Measurements from ENCODE around the gene WWOX. TPM values are rescaled to one million over a fixed set of nuclear protein-coding genes. Genes with fewer than 3 reads are reported as not detected.
A peak's percentile ranks its signal among the peaks of the same experiment; 100 is the strongest.

Gene WWOX
- total RNA-seq, 1 donor from 2014 or later = 28.2 TPM

GRCh38 chr16:78624366-78624765, 524.9 kb downstream of the WWOX start:
- Mint-ChIP-seq H3K27ac (ENCODE audit: unreplicated experiment) (no peak overlapping the region), H3K27me3 (ENCODE audit: unreplicated experiment) (no peaks in the 10 kb centered on the region), H3K9me3 (ENCODE audit: unreplicated experiment) (peaks cover 4% of the 10 kb centered on the region), H3K36me3 (ENCODE audit: unreplicated experiment) (no peaks in the 10 kb centered on the region), H3K4me3 (ENCODE audit: unreplicated experiment) (no peak overlapping the region), H3K4me1 (ENCODE audit: unreplicated experiment) (peaks cover 29% of the 10 kb centered on the region)
- DNase-seq (ENCODE audit: extremely low spot score, unreplicated experiment) = no peak
- TF ChIP-seq, protein P1, sequence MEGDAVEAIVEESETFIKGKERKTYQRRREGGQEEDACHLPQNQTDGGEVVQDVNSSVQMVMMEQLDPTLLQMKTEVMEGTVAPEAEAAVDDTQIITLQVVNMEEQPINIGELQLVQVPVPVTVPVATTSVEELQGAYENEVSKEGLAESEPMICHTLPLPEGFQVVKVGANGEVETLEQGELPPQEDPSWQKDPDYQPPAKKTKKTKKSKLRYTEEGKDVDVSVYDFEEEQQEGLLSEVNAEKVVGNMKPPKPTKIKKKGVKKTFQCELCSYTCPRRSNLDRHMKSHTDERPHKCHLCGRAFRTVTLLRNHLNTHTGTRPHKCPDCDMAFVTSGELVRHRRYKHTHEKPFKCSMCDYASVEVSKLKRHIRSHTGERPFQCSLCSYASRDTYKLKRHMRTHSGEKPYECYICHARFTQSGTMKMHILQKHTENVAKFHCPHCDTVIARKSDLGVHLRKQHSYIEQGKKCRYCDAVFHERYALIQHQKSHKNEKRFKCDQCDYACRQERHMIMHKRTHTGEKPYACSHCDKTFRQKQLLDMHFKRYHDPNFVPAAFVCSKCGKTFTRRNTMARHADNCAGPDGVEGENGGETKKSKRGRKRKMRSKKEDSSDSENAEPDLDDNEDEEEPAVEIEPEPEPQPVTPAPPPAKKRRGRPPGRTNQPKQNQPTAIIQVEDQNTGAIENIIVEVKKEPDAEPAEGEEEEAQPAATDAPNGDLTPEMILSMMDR (IDR thresholded peaks at IDR 0.05) = no peak

- Mint-ChIP-seq H3K9me3 (ENCODE audit: unreplicated experiment) (peaks cover 4% of the 10 kb centered on the region), H3K4me1 (ENCODE audit: unreplicated experiment) (peaks cover 31% of the 10 kb centered on the region), H3K27me3 (ENCODE audit: unreplicated experiment) (no peaks in the 10 kb centered on the region), H3K4me3 (ENCODE audit: unreplicated experiment) (peak overlapping the region; percentile 49), H3K36me3 (ENCODE audit: unreplicated experiment) (no peaks in the 10 kb centered on the region), H3K27ac (ENCODE audit: unreplicated experiment) (peak overlapping the region; percentile 93)
- DNase-seq (ENCODE audit: extremely low spot score, unreplicated experiment) = no peak
- TF ChIP-seq, protein P1 (IDR thresholded peaks at IDR 0.05) = no peak
Observed at GRCh38 chr16:78628461-78629045, 529.1 kb downstream of the WWOX start.

GRCh38 chr16:78629173-78629572, 529.7 kb downstream of the WWOX start:
- TF ChIP-seq, protein P1 (IDR thresholded peaks at IDR 0.05) = no peak

DNA sequence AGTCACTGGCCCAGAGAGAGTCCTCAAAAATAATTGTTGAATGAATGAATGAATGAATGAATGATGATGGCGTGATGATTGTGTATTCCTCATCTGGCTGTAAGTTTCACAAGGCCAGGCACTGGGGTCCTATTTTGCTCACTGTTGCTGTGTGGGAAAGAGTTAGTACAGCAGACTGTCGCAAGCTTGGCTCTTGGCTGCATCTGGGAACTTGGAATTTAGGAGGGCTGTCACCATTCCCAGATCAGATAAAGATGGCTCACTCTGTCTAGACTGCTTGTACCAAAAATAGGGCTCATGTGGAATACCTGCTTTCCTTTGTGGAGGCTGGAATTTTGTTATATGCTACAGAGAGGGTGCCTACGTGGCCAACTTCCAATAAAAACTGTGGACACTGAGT, 530.6 kb downstream of the WWOX start:
- H3K4me3 Mint-ChIP-seq (ENCODE audit: unreplicated experiment) = no peak overlapping the region
- peaks cover 4% of the 10 kb centered on the region for H3K9me3 Mint-ChIP-seq (ENCODE audit: unreplicated experiment)
- H3K4me1 Mint-ChIP-seq (ENCODE audit: unreplicated experiment) = peaks cover 26% of the 10 kb centered on the region
- H3K27ac Mint-ChIP-seq (ENCODE audit: unreplicated experiment) = no peak overlapping the region
- H3K27me3 Mint-ChIP-seq (ENCODE audit: unreplicated experiment) = no peaks in the 10 kb centered on the region
- TF ChIP-seq, protein P1 (IDR thresholded peaks at IDR 0.05) = no peak
- no peaks in the 10 kb centered on the region for H3K36me3 Mint-ChIP-seq (ENCODE audit: unreplicated experiment)
- DNase-seq (ENCODE audit: extremely low spot score, unreplicated experiment) = no peak

More at GRCh38 chr16:78629173-78629572, 529.7 kb downstream of the WWOX start:
- Mint-ChIP-seq H3K9me3 (ENCODE audit: unreplicated experiment) (peaks cover 4% of the 10 kb centered on the region), H3K4me3 (ENCODE audit: unreplicated experiment) (no peak overlapping the region), H3K27ac (ENCODE audit: unreplicated experiment) (peak overlapping the region; percentile 93), H3K36me3 (ENCODE audit: unreplicated experiment) (no peaks in the 10 kb centered on the region), H3K4me1 (ENCODE audit: unreplicated experiment) (peaks cover 30% of the 10 kb centered on the region), H3K27me3 (ENCODE audit: unreplicated experiment) (no peaks in the 10 kb centered on the region)
- DNase-seq (ENCODE audit: extremely low spot score, unreplicated experiment) = no peak

DNA sequence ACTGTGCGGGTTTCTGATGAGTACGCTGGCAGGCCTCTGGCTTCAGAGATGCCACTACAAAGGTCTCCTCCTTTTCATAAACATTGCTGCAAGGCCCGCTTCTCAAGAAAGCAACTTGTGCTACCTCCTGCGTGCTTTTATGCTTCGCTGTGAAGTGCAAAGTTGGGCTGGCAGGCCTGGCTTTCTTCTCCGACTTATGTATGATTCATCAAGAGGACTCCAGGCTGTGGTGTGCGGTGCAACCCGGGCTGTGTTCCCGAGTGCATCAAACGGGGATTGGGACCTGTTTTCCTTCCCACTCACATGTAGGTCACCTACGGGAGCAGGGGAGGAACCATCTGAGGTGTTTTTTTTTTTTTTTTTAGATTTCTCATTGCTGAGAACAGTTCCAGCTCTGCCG, 534.1 kb downstream of the WWOX start:
- TF ChIP-seq, protein P1 (IDR thresholded peaks at IDR 0.05) = no peak
- no peak for DNase-seq (ENCODE audit: extremely low spot score, unreplicated experiment)
- Mint-ChIP-seq H3K4me1 (ENCODE audit: unreplicated experiment) (peaks cover 10% of the 10 kb centered on the region), H3K36me3 (ENCODE audit: unreplicated experiment) (no peaks in the 10 kb centered on the region), H3K27me3 (ENCODE audit: unreplicated experiment) (no peaks in the 10 kb centered on the region), H3K4me3 (ENCODE audit: unreplicated experiment) (no peak overlapping the region), H3K27ac (ENCODE audit: unreplicated experiment) (no peak overlapping the region), H3K9me3 (ENCODE audit: unreplicated experiment) (peaks cover 4% of the 10 kb centered on the region)
